PFSK-1 (cell line): ENCODE measurements around the gene CCDC177. TPM values are rescaled to one million over a fixed set of nuclear protein-coding genes. Genes with fewer than 3 reads are reported as not detected.

ENCODE experiments used
- FOXP2 ChIP-seq: optimal IDR thresholded peaks from 2 replicates; pipeline ENCODE3; 2011; ENCODE audit warnings: borderline replicate concordance, control low read depth, inconsistent platforms; ENCODE audit not compliant: insufficient read depth; ENCODE audit errors: extremely low read length, extremely low read depth
- POLR2AphosphoS5 ChIP-seq: IDR thresholded peaks from 2 replicates; pipeline ENCODE4 v1.6.1; 2012; ENCODE audit warnings: low read depth, mild to moderate bottlenecking, control low read depth, low read length, moderate library complexity
- SIN3A ChIP-seq: IDR thresholded peaks from 2 replicates; pipeline ENCODE4 v1.6.1; 2012; ENCODE audit warnings: mild to moderate bottlenecking, low read length, moderate library complexity, borderline replicate concordance; ENCODE audit not compliant: insufficient read depth
- TAF1 ChIP-seq: IDR thresholded peaks from 2 replicates; pipeline ENCODE4 v1.6.1; 2012; ENCODE audit warnings: low read length, control low read depth, borderline replicate concordance; ENCODE audit not compliant: insufficient read depth
- polyA plus RNA-seq: library from polyadenylated mRNA; unstranded; fragments of >200 nt; gene quantifications from one replicate; pipeline ENCODE4 v1.2.1, GENCODE V29; 2012; ENCODE audit warnings: low read depth, missing spikeins; ENCODE audit not compliant: insufficient read length
- TF ChIP-seq, protein P1 (sequence below), 2 experiments: IDR thresholded peaks; 2 replicates each; pipeline versions ENCODE4 v1.6.1 to v1.8.0; 2011 to 2012; ENCODE audit warnings: low read depth in 2 of 2, low read length in 2 of 2, control low read depth in 1 of 2, inconsistent platforms in 1 of 2, mild to moderate bottlenecking in 1 of 2, moderate library complexity in 1 of 2; ENCODE audit not compliant: insufficient read depth in 1 of 2

Gene CCDC177
- not detected for polyA plus RNA-seq

DNA sequence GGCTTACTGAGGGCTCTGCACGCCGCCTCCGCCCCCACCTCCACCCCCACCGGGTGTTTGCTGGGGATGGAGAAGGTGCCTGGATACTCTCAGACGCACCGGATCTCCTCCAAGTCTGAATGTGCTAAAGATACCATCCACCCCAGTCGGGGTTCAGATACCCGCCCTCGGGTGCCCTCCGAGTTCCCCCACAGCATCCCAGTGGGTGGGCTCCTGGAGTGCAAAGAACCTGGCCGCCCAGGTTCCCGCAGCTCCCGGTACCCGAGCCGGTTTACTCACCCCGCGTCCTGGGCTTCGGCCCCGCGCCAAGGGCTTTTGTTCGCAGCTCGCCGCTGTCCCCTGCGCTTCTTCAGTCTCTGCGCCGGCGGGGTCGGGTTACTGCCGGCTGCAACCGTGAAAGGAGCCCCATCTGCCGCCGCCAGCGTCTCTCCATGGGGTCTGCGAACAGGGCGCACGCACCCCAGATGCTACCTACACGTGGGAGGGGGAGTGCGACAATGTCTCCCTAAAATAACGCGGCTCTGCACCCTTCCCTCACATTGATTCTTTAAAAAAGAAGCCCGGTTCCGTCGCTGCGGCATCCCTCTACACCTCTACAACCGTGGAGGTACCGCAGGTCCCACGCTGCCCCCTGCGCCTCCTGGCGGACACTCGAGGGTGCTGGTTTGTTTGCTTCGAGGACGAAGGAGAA is at the start of gene CCDC177:
Gene CCDC177 (minus strand): TSS at position 609 of the 691 bp plus-strand sequence. CDS start 1,249 bp downstream, outside the sequence.
- no peak for TF ChIP-seq POLR2AphosphoS5
- TF ChIP-seq, protein P1, sequence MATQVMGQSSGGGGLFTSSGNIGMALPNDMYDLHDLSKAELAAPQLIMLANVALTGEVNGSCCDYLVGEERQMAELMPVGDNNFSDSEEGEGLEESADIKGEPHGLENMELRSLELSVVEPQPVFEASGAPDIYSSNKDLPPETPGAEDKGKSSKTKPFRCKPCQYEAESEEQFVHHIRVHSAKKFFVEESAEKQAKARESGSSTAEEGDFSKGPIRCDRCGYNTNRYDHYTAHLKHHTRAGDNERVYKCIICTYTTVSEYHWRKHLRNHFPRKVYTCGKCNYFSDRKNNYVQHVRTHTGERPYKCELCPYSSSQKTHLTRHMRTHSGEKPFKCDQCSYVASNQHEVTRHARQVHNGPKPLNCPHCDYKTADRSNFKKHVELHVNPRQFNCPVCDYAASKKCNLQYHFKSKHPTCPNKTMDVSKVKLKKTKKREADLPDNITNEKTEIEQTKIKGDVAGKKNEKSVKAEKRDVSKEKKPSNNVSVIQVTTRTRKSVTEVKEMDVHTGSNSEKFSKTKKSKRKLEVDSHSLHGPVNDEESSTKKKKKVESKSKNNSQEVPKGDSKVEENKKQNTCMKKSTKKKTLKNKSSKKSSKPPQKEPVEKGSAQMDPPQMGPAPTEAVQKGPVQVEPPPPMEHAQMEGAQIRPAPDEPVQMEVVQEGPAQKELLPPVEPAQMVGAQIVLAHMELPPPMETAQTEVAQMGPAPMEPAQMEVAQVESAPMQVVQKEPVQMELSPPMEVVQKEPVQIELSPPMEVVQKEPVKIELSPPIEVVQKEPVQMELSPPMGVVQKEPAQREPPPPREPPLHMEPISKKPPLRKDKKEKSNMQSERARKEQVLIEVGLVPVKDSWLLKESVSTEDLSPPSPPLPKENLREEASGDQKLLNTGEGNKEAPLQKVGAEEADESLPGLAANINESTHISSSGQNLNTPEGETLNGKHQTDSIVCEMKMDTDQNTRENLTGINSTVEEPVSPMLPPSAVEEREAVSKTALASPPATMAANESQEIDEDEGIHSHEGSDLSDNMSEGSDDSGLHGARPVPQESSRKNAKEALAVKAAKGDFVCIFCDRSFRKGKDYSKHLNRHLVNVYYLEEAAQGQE (IDR thresholded peaks at IDR 0.05; ENCODE audit: insufficient read depth in 1 of 2, low read depth in 2 of 2, low read length in 2 of 2) = no peak
- TF ChIP-seq SIN3A = no peak
- no peak for TF ChIP-seq FOXP2
- no peak for TF ChIP-seq TAF1

GRCh38 chr14:69624136-69624535 is 49.5 kb upstream of the CCDC177 start:
- TF ChIP-seq POLR2AphosphoS5 = no peak
- no peak for TF ChIP-seq TAF1
- no peak for TF ChIP-seq FOXP2
- no peak for TF ChIP-seq SIN3A
- TF ChIP-seq, protein P1 (IDR thresholded peaks at IDR 0.05; ENCODE audit: insufficient read depth in 1 of 2, low read depth in 2 of 2, low read length in 2 of 2) = no peak

- TF ChIP-seq POLR2AphosphoS5 = no peak
- TF ChIP-seq, protein P1 (IDR thresholded peaks at IDR 0.05; ENCODE audit: insufficient read depth in 1 of 2, low read depth in 2 of 2, low read length in 2 of 2) = no peak
- no peak for TF ChIP-seq TAF1
- no peak for TF ChIP-seq SIN3A
- TF ChIP-seq FOXP2 = no peak
These were observed 46.3 kb upstream of the CCDC177 start for GRCh38 chr14:69620981-69621380.

- TF ChIP-seq, protein P1 (IDR thresholded peaks at IDR 0.05; ENCODE audit: insufficient read depth in 1 of 2, low read depth in 2 of 2, low read length in 2 of 2) = no peak
- TF ChIP-seq POLR2AphosphoS5 = no peak
- no peak for TF ChIP-seq TAF1
- TF ChIP-seq FOXP2 = no peak
- no peak for TF ChIP-seq SIN3A
These were observed 45.5 kb upstream of the CCDC177 start for GRCh38 chr14:69620211-69620611.

DNA sequence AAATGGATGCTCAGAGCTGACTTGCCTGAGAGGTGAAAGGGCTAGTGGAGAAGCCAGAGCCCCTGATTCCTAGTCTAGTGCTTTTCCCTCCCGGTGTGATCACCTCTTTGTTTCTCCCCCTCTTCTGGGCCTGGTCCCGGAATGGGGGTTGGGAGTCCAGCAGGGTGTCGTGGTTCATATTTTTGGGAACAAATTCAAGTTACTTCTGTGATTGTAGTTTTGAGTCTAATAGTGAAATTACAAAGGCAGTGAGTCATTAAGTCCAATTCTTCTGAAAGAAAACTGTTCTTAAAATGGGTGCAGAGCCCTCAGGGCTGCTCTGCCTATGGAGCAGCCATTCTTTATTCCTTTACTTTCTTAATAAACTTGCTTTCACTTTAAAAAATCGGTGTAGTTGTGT is 44.3 kb upstream of the CCDC177 start:
- TF ChIP-seq SIN3A = no peak
- TF ChIP-seq FOXP2 = no peak
- TF ChIP-seq POLR2AphosphoS5 = no peak
- TF ChIP-seq, protein P1 (IDR thresholded peaks at IDR 0.05; ENCODE audit: insufficient read depth in 1 of 2, low read depth in 2 of 2, low read length in 2 of 2) = no peak
- TF ChIP-seq TAF1 = no peak
